Erythroblast (primary cell): ENCODE data around the gene IL22RA1.

ENCODE experiments used
- GATA1 ChIP-seq: IDR thresholded peaks from 2 replicates; pipeline ENCODE4 v1.6.1; 2011; ENCODE audit warnings: low read depth, mild to moderate bottlenecking, control low read depth, low read length, moderate library complexity
- POLR2A ChIP-seq: IDR thresholded peaks from 2 replicates; pipeline ENCODE4 v1.6.1; 2011; ENCODE audit warnings: mild to moderate bottlenecking, low read length

DNA sequence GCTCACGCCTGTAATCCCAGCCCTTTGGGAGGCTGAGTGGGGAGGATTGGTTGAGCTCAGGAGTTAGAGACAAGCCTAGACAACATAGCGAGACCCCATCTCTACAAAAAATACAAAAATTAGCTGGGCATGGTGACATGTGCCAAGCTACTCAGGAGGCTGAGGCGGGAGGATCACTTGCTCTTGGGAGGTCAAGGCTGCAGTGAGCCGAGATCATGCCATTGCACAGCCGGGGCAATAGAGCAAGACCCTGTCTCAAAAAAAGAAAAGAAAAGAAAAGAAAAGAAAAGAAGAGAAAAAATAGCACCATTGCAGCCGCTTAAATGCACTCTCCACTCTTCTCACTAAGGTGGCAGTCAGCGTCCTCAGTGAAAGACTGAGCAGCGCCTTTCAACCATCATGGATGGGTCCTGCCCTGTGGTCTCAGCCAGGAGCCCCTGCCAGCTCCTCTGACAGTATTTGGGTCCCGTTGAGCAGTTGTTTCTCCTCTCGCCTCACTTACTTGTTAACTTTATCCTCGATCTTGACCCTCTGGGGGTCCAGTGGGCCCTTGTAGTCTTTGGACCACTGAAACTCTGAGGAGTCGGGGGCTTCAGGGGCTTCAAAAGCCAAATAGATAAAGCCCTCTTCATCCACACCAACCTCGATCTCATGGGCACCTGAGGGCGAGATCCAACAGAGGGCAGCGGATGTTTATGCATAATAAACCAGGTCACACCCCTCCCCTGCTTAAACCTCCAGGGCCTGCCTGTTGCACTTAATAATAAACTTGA lies 67.9 kb downstream of the IL22RA1 start:
- no peak for TF ChIP-seq POLR2A
- no peak for TF ChIP-seq GATA1
